GM12874 (cell line): Measurements from ENCODE around the gene RPS19.

ENCODE experiments used
- TF ChIP-seq, protein P1 (sequence below): IDR thresholded peaks from 2 replicates; pipeline ENCODE4 v1.5.1; 2011; ENCODE audit warnings: low read depth, mild to moderate bottlenecking, control low read depth, low read length, moderate library complexity; ENCODE audit not compliant: insufficient read depth

The RPS19 gene

GRCh38 chr19:41847351-41848105 lies 12.5 kb upstream of the RPS19 start:
- TF ChIP-seq, protein P1, sequence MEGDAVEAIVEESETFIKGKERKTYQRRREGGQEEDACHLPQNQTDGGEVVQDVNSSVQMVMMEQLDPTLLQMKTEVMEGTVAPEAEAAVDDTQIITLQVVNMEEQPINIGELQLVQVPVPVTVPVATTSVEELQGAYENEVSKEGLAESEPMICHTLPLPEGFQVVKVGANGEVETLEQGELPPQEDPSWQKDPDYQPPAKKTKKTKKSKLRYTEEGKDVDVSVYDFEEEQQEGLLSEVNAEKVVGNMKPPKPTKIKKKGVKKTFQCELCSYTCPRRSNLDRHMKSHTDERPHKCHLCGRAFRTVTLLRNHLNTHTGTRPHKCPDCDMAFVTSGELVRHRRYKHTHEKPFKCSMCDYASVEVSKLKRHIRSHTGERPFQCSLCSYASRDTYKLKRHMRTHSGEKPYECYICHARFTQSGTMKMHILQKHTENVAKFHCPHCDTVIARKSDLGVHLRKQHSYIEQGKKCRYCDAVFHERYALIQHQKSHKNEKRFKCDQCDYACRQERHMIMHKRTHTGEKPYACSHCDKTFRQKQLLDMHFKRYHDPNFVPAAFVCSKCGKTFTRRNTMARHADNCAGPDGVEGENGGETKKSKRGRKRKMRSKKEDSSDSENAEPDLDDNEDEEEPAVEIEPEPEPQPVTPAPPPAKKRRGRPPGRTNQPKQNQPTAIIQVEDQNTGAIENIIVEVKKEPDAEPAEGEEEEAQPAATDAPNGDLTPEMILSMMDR: no peak

- TF ChIP-seq, protein P1: no peak
These were observed 11.4 kb upstream of the RPS19 start for GRCh38 chr19:41848666-41849065.

DNA sequence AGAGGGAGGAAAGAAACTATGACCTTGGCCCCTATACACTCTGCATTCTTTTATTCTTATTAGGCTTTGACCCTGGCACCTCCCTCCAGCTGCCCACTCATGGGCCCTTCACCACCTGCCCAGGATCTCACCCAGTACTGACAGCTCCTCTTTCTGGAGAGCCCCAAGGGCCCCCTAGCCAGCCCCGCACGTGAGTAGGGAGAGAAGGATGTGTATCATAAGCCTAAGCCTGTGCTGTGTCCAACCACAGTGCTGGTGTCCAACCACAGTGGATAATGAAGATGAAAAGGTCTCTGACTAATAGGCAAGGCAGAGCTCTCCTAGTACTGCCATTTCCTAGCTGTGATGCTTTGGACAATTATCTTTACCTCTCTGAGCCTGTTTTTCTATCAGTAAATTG lies 11.0 kb upstream of the RPS19 start:
- TF ChIP-seq, protein P1: no peak

GRCh38 chr19:41850381-41850780 lies 9.7 kb upstream of the RPS19 start:
- TF ChIP-seq, protein P1: no peak

- TF ChIP-seq, protein P1: no peak
These were observed 8.6 kb upstream of the RPS19 start for GRCh38 chr19:41851456-41851855.

- TF ChIP-seq, protein P1: no peak
These were observed 6.7 kb upstream of the RPS19 start for GRCh38 chr19:41853344-41853743.

GRCh38 chr19:41853768-41854167 lies 6.3 kb upstream of the RPS19 start:
- TF ChIP-seq, protein P1: no peak
